Spinal cord (tissue), 4 donors: Measurements from ENCODE around the gene TCEANC. TPM values are rescaled to one million over a fixed set of nuclear protein-coding genes. Genes with fewer than 3 reads are reported as not detected.

ENCODE experiments used
- polyA plus RNA-seq, 2 donors: library from polyadenylated mRNA; unstranded; fragments of 120-200 nt; gene quantifications; one replicate each; pipeline ENCODE4 v1.2.1, GENCODE V29; 2013; ENCODE audit not compliant: insufficient read length in 2 of 2
- total RNA-seq, 2 donors: library from RNA; depleted of rRNA in 1 of 2; stranded (reverse); fragments of 120-200 nt in 1 of 2; fragments of >200 nt in 1 of 2; gene quantifications; one replicate each; pipeline versions ENCODE4 v1.2.3 to v1.2.4, GENCODE V29; 2013 to 2014

TCEANC gene
- total and polyA plus RNA-seq, 4 donors, result 4.7 to 9.6 (median 7.1) TPM

Other genes with a start within 250 kb of the TCEANC start
- gene EGFL6, start 83.5 kb upstream of the TCEANC start, total RNA-seq, result 10 to 100 TPM; 21.9 to 27.8 TPM
- 10 to 100 TPM; 12.7 to 14.7 TPM for gene EGFL6, start 83.5 kb upstream of the TCEANC start, polyA plus RNA-seq
- gene RAB9A, start 36.0 kb downstream of the TCEANC start, total RNA-seq, result 10 to 100 TPM; 34.9 to 41.3 TPM
- 10 to 100 TPM; 47.5 to 63.4 TPM for gene RAB9A, start 36.0 kb downstream of the TCEANC start, polyA plus RNA-seq
- 10 to 100 TPM; 27.4 to 38.8 TPM for gene TRAPPC2, start 81.5 kb downstream of the TCEANC start, total RNA-seq
- 10 to 100 TPM; 18.6 to 24.7 TPM for gene TRAPPC2, start 81.5 kb downstream of the TCEANC start, polyA plus RNA-seq
- 10 to 100 TPM; 20.3 to 30.6 TPM for gene OFD1, start 81.6 kb downstream of the TCEANC start, total RNA-seq
- gene OFD1, start 81.6 kb downstream of the TCEANC start, polyA plus RNA-seq, result 10 to 100 TPM; 28.8 to 29.8 TPM
- gene GPM6B, start 164.0 kb downstream of the TCEANC start, total RNA-seq, result 100 to 1,000 TPM; 317 to 523 TPM
- 100 to 1,000 TPM; 432 to 757 TPM for gene GPM6B, start 164.0 kb downstream of the TCEANC start, polyA plus RNA-seq